SK-N-MC (cell line): ENCODE results near the gene MKLN1.
"Not testable (repeated sequence)": the region's sequence is repeated elsewhere in the genome, so short reads cannot be mapped to it uniquely, and the experiment has no call there.

ENCODE experiments used
- EZH2 ChIP-seq: fragments of 200-600 bp; sonication (generic); IDR thresholded peaks from one replicate; pipeline ENCODE4 v1.6.1; 2017; ENCODE audit warnings: antibody characterized with exemption
- POLR2AphosphoS5 ChIP-seq: IDR thresholded peaks from 2 replicates; pipeline ENCODE4 v1.6.1; 2012; ENCODE audit warnings: mild to moderate bottlenecking, low read depth, low read length, borderline replicate concordance

DNA sequence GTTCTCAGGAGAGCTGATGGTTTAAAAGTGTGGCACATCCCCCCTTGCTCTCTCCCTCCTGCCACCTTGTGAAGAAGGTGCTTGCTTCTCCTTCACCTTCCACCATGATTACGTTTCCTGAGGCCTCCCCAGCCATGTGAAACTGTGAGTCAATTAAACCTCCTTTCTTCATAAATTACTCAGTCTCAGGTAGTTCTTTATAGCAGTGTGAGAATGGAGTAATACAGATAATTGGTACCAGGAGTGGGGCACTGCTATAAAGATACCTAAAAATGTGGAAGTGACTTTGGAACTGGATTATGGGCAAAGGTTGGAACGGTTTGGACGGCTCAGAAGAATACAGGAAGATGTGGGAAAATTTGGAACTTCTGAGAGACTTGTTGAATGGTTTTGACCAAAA lies 21.6 kb upstream of the MKLN1 start:
- not testable (repeated sequence) for TF ChIP-seq EZH2, POLR2AphosphoS5
